GM12892 (cell line): Measurements from ENCODE around the gene HEXA.

ENCODE experiments used
- POLR2A ChIP-seq: IDR thresholded peaks from 2 replicates; pipeline ENCODE4 v1.6.1; 2011; ENCODE audit warnings: low read depth, low read length, control low read depth
- TAF1 ChIP-seq: IDR thresholded peaks from 2 replicates; pipeline ENCODE4 v1.6.1; 2011; ENCODE audit warnings: low read depth, mild to moderate bottlenecking, control low read depth, low read length, borderline replicate concordance

DNA sequence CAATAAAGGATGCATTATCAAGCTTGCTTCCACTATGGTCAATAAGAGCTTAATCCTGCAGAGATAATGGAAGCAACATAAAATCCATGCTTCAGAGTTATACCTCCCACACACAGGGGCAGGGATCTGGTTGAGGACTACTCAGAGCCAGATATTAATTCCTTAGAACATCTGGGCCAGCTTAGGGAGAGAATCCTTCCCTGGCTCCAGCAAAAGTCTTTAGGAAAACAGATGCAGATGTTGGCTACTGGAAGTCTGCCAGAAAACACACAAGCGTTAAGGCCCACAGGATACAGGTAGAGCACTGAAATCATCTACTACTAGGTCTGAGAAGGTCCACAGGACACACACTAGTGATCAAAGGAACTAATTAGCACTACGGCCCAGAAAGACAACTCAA is 47.4 kb upstream of the HEXA start:
- TF ChIP-seq POLR2A (no peak), TAF1 (no peak)
